Stimulated activated CD8-positive, alpha-beta memory T cell treated with anti-CD3 and anti-CD28 coated beads, Interleukin-2, amount 100 ng/mL, for 1 hour (primary cell): ENCODE results near the gene POM121L12.

Experiments used
- DNase-seq, 2 donors: peaks; one replicate each; pipeline ENCODE4 v3.0.0-alpha.2; 2020; ENCODE audit warnings: low read depth in 2 of 2

Gene POM121L12

DNA sequence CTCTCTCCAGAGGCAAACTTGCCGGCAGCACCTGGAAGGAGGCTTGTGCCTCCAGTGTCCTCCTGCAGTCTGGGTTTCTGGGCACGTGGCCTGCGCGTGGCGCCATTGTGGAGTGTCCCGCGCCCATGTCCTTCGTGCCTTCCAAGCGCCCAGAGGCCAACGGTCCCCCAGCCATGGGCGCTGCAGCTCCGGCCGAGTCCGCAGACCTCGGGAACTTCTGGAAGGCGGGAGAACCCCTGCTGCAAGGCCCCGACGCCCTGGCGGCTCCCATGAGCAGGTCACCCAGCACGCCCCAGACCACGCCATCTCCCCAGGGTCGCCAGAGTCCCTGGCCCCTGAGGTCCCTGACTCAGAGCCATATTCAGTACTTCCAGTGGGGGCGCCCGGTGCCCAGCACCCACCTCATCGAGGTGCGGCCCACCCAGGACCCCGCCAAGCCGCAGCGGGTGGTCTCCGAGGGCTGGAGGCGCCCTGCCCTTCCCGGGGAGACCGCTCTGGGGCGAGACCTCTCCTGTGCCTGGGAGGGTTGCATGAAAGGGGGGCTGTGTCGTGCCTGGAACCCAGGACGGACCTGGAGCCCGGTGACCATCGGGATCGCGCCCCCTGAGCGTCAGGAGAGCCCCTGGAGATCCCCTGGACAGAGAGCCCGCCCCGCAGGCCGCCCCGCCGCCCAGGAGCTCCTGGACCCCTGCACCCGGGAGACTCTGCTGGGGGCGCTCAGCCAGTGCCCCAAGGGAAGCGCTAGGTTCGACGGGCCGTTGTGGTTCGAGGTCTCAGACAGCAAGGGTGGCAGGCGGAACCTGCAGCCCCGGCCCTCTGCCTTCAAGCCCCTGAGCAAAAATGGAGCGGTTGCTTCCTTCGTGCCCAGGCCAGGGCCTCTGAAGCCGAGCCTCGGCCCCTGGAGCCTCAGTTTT lies at the start of gene POM121L12:
TSS of gene POM121L12 (plus strand) at position 135 of the 914 bp plus-strand sequence. CDS start at position 174, 39 bp downstream.
- DNase-seq, result no peak

DNA sequence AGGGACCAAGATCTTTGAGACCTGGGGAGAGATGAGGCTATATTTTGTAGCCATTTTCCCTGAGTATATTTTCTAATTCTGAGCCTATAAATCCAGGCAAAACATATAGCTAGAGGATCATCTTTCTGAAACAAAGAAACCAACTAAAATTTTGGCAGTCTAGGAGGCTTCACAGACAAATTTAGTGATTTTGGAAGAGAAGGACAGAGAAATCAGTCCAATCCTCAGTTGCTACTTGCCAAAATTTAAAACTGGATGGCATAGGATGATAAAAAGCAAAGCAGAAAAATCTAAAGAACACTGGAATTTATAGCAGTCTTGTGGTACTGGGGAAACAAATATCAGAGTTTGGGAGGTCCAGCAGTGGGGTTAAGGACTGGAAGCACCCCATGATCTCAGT lies 43.4 kb upstream of the POM121L12 start:
- no peak for DNase-seq

DNA sequence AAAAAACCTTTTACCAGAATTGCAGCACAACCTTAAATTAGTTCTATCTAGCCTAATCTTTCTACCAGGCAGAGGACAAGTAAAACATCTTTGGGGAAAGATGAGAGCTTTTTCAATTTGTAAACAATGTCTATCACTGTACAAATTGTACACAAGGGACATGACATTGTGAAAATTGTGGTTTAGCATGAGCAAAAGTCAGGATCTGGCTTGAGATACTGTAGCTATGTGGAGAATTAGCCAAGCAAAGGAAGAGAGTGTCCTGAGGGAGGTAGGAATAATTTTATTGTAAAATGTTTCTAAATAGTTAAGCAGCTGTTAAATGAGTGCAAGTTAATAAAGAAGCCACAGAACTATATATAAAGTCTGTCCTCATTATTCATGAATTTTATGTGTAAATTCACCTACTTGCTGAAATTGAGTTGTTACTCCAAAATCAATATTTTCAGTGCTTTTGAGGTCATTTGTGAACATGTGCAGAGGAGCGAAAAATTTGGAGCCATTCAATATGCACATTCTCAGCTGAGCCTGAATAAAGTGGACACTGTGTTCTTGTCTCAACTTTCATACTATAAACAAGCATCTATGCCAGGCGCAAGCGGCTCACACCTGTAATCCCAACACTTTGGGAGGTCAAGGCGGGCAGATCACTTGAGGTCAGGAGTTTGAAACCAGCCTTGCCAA lies 42.8 kb upstream of the POM121L12 start:
- DNase-seq, result no peak

DNA sequence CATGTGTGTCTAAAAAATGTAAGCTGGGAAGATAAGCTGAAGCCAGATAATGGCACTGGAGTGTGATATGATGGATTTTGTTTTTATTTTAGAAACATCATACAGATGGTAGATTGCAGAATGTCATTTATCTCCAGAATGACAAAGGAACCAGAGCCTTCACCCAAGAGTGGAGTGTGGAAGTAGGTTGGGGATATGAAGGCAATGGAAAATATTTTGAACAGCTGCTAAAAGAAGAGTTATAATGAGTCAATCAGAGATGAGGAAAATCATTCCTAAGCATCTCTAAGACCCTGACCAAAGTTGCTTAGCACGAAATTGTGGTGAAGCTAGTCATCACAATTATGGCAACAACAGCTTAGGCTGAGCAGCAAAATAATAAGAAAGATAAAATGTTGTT lies 39.8 kb upstream of the POM121L12 start:
- no peak for DNase-seq

DNA sequence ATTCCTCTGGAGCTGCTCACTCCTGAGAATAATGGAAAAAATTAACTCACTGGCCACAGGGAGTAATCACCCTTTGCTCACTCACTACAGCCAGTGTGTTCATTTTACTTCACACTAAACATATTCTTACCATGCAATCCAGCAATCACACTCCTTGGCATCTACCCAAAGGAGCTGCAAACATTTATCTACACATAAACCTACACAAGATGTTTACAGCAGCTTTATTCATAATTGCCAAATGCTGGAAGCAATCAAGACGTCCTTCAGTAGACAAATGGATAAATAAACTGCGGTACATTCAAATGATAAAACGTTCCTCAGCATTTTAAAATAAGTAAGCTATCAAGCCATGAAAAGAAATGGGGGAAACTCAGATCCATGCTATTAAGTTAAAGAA lies 34.2 kb upstream of the POM121L12 start:
- no peak for DNase-seq

DNA sequence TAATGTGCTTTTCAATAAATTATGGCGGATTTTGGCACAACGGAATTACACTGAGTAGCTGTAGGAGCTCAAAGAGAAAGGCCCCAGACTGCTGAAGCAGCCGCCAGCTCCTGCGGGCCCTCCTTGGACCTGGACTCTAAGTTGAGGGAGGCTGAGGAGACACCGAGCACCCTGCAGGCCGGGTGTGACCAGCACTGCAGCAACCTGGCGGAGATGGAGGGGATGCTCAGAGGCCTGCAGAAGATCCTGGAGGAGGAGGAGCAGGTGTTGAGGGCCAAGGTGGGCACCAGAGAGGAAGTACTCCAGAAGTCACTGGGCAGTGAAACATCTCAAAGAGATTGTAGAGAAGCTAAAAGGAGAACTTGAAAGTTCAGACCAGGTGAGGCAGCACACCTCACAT lies 33.0 kb upstream of the POM121L12 start:
- no peak for DNase-seq

DNA sequence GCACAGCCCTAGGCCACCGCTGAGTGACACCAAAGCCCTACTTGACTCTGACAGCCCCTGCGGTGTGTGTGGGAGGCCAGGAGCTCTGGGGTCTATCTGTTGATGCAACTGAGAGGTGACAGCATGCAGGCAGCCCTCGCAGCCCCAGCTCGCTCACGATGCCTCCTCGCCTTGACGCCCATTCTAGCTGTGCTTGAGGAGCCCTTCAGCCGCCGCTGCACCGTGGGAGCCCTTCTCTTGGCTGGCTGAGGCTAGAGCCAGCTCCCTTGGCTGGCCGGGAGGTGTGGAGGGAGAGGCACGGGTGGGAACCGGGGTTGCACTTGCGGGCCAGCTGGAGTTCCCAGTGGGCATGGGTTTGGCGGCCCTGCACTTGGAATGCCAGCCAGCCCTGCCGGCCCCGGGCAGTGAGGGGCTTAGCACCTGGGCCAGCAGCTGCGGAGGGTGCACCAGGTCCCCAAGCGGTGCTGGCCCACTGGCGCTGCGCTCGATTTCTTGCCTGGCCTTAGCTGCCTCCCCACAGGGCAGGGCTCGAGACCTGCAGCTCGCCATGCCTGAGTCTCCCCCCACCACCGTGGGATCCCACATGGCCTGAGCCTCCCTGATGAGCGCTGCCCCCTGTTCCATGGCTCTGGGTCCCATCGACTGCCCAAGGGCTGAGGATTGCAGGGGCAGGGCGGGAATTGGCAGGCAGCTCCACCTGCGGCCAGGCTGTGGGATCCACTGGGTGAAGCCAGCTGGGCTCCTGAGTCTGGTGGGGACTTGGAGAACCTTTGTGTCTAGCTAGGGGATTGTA lies 31.6 kb upstream of the POM121L12 start:
- no peak for DNase-seq

DNA sequence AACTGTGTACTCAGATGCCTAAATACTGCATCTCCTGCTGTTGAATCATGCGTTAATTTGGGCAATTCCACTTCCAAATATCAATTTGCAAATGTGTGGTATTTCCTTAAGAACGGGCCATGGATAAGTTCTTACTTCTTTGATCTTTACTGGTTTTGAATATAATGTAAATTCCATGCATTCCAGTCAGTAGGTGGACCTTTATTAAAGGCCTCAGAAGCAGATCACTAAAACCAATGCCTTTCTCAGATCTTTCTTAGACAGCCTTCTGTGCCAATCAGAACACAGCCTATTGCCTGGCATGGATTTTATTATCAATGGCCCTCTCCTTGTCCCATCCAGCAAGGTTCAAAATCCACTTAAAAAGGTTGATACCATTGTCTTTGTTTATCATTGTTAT lies 21.5 kb upstream of the POM121L12 start:
- DNase-seq, result no peak

DNA sequence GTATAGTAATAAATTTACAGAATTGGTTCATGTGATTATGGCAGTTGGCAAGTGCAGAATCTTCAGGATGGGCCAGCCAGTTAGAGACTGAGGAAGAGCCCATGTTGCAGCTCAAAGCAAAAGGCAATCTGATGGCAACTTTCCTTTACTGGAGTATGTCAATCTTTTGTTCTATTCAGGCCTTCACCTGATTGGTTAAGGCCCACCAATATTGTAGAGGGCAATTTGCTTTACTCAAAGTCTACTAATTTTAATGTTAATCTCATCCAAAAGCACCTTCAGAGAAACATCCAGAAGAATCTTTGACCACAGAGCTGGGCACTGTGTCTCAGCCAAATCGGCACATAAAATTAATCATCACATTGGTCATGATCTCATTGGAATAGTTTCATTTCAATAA lies 20.0 kb upstream of the POM121L12 start:
- no peak for DNase-seq

DNA sequence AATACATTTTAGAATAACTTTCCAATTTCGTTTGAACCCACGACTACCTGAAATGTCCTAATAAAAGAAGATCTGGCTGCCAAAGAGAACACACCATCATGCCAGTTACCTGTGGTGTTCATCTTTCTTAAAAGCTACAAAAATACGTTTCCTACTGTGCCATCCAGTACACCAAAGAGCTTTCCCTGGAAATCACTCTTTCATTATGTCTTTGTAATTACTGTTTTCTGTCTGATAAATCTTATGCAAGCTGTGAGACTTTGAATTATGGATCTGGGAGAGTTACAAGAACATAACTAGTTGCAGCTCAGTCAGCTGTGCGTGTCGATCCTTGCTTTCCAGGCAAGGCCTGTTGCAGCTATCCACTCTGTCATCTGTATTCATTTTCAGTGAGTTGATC lies 12.5 kb upstream of the POM121L12 start:
- DNase-seq, result no peak

DNA sequence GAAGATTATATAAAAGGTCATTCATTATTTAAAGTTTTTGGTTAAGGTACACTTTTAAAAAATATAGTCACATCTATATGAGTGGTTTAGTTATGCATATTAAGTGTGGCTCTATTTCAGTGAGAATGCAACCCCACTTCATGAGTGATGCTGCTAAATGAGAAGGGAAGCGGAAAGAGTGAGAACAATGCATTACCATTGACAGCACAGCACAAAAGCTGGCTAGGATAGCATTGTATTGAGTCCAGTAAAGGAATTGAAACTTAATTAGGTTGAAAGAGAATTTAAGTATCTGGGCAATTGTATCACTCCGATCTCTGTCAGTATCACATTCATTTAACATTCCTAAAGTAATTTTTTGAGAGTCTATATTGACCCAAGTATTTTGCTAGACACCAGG lies 13.2 kb downstream of the POM121L12 start:
- DNase-seq, result no peak

DNA sequence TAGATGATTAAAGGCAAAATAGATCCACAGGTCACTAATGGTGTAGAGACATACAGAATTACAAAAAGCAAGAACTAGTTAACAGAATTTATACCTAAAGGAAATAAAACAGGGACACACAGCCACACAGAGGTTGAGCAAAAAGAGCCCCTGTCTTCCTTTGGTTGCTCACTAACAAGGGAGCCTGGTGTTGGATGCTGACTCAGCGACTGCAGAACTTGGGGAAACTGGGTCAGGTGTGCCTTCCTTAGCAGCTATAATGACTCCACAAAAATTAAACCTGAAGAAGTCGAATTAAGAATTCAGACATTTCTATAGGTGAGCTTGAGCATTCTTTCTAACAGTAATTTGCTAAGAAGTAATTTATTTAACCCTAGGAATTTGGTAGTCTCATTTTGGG lies 15.0 kb downstream of the POM121L12 start:
- no peak for DNase-seq

DNA sequence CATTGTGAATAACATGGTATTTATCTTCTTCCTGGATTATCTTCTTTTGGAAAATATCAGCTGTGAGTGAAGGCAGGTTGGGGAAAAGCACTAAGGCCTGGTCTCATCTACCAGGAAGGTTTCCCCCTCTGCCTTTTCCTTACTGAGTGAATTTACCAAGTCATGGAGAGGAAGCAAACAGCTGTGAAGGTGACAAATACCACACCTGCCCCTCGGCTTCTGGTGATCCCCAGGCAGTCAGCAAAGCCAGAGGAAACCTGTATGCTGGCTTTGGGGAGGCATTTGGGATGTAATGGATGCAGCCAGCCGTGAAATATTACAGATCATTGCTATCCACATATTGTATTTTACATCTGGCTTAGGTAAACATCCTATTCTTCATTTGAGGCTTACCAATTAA lies 24.2 kb downstream of the POM121L12 start:
- DNase-seq, result no peak

DNA sequence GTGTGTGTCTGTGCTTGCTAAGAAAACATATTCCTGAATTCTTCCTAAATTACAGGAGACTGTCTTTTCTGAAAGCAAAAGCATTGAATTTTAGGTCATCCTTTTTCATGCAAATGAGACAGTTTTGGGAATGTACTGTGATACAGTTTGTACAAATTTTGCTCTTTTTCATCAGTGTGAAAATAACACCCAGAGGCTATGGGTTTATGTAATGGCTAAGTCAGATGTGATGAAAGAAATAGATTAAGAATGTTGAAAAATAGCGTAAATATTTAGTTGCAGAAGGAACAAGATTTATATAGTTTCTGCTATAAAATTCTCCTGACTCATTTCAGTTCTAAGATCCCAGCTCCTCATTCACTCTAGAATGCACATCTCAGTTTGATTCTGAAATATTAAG lies 24.6 kb downstream of the POM121L12 start:
- no peak for DNase-seq

DNA sequence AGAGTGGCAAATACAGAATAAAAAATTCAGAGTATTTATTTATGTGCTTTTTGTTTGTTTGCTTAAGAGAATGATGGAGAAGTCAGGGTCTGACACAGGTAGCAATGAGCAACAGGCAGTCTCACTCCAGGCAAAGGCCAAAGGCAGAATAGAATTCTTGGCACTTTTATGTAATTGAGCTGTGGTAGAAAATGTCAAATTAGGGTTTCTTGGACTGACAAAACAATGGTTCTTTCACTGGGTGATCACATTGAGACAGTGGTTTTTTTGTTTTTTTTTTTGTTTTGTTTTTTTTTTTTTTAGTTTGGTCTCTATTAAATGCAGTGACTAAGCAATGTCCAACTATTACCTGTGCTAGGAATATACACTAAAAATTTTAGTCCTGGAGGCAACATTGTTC lies 27.4 kb downstream of the POM121L12 start:
- no peak for DNase-seq

DNA sequence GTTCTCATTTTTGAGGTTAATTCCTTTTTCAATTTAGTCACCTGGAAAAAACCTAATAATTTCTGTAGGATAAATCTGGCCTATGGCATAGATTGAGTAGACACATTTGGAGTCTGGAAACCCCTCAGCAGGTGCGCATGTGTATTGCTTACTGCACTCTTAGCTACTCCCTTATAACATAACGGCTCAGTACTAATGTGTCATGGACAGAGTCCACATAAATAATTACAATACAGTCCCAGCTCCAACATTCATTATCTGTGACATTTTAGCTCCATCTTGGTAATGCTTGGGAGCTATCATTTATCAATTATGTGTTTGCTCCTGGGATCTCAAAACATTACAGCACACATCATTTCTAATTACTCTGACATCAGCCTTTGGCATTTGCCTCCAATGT lies 33.2 kb downstream of the POM121L12 start:
- no peak for DNase-seq

DNA sequence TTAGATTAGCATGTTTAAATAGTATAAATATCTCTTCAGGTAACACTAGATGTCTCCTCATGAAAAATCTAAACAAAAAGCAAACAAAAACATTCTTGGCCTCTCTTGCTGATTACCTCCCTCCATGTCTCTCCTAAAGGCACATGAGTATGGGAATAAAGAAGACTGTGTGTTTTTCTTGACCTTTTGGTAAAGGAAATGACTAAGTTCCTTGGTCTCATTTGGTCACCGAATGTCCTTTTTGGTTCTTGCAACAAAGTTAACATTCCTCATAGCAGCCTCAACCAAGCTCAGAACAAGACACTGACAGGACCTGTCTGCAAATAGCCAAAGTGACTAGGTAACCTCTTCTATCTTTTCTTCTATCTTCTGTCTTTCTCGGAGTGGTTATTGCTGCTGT lies 35.5 kb downstream of the POM121L12 start:
- no peak for DNase-seq
